GF-D8 (cell line): ENCODE data around the gene MRPL54.
"Not testable (repeated sequence)": the region's sequence is repeated elsewhere in the genome, so short reads cannot be mapped to it uniquely, and the experiment has no call there.

Experiments
- DNase-seq: peaks from one replicate; lab custom pipeline; 2025; lab: John Stamatoyannopoulos, UW

MRPL54 gene

DNA sequence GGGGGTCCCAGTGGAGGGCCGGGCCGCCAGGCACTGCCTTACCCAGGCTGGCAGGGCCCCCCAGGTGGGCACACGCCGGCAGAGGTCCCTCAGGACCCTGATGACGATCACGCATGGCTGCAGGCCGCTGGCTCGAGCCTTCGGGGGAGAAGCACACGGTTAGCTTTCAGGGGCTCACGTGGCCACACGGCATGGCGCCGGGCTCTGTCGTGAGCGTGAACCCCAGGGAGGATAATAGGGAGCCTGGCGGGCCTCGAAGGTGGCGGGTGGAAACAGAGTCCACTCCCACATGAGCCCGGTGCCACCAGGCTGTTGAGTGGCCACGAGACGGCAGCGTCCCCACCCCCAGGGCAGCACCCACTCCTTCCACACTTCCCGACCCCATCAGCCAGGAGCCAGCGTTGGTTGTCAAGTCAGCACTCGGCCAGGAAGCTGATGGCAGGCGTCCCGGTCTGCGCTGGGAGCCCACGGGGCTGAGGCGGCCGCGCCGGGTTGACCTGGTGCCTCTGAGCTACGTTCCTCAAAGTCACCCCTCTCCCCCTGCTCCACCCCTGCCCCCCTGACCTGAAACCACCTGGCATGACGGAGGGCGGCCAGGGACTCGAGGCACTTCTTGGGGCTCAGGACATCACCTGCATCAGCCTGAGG, 48.4 kb downstream of the MRPL54 start:
- no peak for DNase-seq

DNA sequence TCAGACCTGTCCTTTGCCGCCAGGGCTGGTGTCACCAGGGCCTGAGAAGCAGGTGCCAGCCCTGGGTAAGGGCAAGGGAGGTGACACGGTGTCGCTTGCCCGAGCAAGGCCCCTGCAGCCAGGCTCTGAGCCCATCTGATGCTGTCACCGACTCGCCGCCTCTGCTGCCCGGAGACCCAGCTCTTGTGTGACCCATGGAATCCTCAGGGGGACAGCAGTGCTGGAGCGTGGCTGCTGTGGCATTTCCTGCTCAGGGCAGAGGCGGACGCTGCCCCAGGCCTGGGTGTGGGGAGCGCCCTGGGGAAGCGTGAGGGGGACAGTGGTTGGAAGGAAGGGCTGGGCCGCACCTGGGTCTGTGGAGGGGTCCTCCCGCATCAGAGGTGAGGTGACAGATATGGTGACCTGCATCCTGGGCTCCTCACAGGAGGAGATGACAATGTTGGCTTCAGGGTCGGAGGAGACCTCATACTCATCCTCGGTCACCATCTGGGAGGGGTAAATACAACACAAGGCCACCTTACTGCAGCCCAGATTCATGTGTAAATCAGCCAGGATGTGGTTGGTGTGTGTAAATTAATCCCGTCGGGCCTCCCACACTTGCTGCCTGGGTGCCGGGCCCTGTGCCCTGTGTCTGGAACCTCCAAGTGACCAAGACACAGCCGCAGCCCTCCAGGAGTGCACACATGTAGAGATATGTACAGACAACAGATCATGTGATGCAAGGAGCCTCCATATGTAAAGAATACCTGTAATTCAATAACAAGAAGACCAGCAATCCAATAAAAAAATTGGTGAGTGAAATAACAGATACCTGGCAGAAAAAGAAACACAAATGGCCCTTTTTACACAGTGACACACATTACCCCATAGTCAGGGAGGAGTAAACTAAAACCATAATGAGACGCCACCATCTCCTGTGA, 51.3 kb downstream of the MRPL54 start:
- DNase-seq: no peak

DNA sequence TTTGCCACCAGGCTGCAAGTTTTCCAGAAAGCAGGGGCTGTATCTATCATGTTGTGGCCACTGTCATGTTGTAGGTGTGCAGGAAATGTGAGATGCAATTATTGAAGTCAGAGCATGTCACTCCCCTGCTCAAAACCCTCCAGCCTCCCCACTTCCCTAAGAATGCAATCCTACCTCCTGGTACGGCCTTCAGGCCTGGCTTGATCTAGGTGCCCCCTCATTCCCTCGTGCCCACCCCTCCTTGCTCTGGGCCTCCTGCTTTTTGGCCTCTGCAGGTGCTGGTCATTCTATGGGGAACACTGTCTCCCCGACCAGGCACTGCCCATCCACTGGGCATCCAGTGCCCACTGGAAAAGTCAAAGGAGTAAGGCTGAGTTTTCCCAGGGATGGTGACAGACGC, 52.2 kb downstream of the MRPL54 start:
- DNase-seq: no peak

DNA sequence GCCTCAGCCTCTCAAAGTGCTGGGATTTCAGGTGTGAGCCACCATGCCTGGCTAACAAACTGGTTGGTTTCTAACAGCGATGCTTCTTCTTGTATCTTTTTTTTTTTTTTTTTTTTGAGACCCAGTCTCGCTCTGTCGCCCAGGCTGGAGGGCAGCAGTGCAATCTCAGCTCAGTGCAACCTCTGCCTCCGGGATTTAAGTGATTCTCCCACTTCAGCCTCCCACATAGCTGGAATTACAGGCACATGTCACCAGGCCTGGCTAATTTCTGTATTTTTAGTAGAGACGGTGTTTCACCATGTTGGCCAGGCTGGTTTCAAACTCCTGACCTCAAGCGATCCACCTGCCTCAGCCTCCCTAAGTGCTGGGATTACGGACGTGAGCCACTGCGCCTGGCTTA, 53.7 kb downstream of the MRPL54 start:
- not testable (repeated sequence) for DNase-seq

DNA sequence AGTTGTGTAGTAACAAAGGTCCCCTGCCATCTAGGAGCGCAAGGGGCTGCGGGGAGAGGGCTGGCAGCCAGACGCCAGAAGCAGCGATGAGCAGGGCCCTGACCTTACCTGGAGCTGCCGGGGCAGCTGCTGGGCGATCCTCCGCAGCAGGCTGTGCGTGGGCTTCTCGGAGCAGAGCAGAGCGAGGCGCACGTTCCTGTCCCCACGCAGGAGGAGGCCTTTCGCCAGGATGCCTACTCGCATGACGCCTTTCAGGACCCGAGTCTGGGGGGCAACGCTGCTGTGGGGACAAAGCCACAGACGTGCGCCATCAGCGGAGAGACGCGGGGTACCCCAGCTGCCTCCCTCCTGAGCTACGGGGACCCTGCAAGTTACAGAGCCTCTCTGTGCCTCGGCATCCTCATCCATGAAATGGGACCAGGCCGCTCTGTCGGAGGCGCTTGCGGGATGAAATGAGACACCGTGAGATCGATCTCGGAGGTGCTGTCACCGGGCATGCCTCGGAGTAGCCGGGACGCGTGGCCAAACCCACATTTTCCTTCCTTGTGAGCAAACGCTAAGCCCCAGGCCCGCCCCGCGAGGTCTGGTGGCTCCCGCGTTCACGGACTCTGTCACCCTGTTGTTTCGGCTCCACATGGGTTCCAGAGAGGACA, 54.2 kb downstream of the MRPL54 start:
- DNase-seq: no peak
